Urinary bladder (tissue), 4 donors: ENCODE measurements around the gene ERI3. TPM values are rescaled to one million over a fixed set of nuclear protein-coding genes. Genes with fewer than 3 reads are reported as not detected.
A peak's percentile ranks its signal among the peaks of the same experiment; 100 is the strongest.
"Not testable (repeated sequence)": the region's sequence is repeated elsewhere in the genome, so short reads cannot be mapped to it uniquely, and the experiment has no call there.

Experiments used
- DNase-seq: peaks from one replicate; pipeline ENCODE4 v3.0.0-alpha.2; 2015; ENCODE audit errors: extremely low spot score
- H3K27ac ChIP-seq: one replicate; pipeline ENCODE4 v1.5.1; 2013; ENCODE audit warnings: low read depth, mild to moderate bottlenecking, moderate library complexity
- H3K36me3 ChIP-seq: one replicate; pipeline ENCODE4 v1.6.1; 2013; ENCODE audit warnings: mild to moderate bottlenecking, moderate library complexity; ENCODE audit not compliant: insufficient read depth
- H3K4me1 ChIP-seq: one replicate; pipeline ENCODE4 v1.6.1; 2013; ENCODE audit warnings: mild to moderate bottlenecking, moderate library complexity; ENCODE audit not compliant: insufficient read depth
- H3K4me3 ChIP-seq: one replicate; pipeline ENCODE4 v1.5.1; 2013; ENCODE audit warnings: low read depth, low read length
- WGBS: extraction: QIAGEN DNeasy Blood & Tissue Kit; methylation state at CpG from one replicate; pipeline ENCODE4 v1.1.7; 2013; 5-methylcytosine and 5-hydroxymethylcytosine counted together
- polyA plus RNA-seq: library from polyadenylated mRNA; stranded (reverse); fragments of 200-250 nt; gene quantifications from one replicate; pipeline ENCODE4 v1.2.3, GENCODE V29; 2013
- small RNA-seq: library from RNA; depleted of rRNA; stranded (forward); fragments of <200 nt; gene quantifications from one replicate; pipeline ENCODE3, GENCODE V24; 2014
- total RNA-seq: library from RNA; depleted of rRNA; stranded (reverse); fragments of >200 nt; gene quantifications from one replicate; pipeline ENCODE4 v1.2.3, GENCODE V29; 2014
- donor health status: healthy with polysubstance abuse.
- donor health status: healthy.

ERI3 gene
- total and polyA plus RNA-seq, 2 donors = 34.3 to 46.4 TPM

DNA sequence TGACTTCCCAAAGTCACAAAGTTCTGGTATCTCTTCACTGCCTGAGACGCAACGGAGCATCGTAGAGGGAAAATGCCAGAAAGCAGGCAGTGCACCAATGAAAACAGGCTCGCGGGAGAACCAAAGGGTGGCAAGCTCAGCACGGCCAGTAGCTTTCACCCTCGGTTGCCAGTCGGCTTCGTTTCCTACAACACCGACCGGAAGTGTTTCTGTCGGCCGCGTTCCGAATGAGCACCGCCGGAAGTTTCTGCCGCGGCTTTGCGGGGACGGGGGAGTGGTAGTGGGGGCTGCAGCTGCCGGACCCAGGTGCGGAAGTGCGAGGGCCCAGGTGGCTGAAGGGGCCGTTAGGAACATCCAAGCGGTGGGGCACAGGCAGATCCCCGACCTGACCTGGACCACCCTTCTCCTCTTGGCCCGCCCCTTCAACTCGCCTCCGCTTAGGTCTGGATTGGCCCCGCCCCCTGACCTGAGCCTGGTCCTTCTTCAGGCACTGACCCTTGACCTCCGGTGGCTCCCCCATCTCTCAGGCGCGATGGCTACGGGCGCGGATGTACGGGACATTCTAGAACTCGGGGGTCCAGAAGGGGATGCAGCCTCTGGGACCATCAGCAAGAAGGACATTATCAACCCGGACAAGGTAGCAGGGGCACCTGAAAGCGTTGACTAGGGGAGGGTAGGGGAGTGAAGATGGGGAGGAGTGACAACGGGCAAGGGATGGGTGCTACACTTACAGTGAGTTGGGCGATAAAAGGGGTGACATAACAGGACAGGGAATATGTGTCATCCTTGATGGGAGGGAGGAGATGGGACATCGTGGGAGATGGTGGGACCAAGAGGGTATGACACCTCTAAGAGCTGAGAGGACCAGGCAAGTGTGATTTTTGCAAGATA, 141.6 kb downstream of the ERI3 start, which contains the start of gene DMAP1:
Gene DMAP1 (plus strand): TSS at position 250 of the 891 bp plus-strand sequence. CDS start 283 bp downstream, at position 533.
- Histone ChIP-seq H3K27ac (peak within 1 kb of the TSS; percentile 31), H3K4me1 (no peaks in the 10 kb centered on the region), H3K4me3 (peak within 1 kb of the TSS; percentile 76), H3K36me3 (no peaks in the 10 kb centered on the region)
- peak; percentile 72 for DNase-seq
- WGBS = under 1% methylated on average over 44 of the region's 44 CpGs

GRCh38 chr1:44212355-44213221, 142.5 kb downstream of the ERI3 start:
- Histone ChIP-seq H3K4me1 (no peaks in the 10 kb centered on the region), H3K4me3 (peak overlapping the region; percentile 76), H3K36me3 (no peaks in the 10 kb centered on the region), H3K27ac (no peak overlapping the region)
- 43% methylated on average over 9 of the region's 9 CpGs for WGBS
- no peak for DNase-seq

- WGBS = 97% methylated on average over 1 of the region's 1 CpG
Measured at GRCh38 chr1:44210595-44210994, 144.5 kb downstream of the ERI3 start.

DNA sequence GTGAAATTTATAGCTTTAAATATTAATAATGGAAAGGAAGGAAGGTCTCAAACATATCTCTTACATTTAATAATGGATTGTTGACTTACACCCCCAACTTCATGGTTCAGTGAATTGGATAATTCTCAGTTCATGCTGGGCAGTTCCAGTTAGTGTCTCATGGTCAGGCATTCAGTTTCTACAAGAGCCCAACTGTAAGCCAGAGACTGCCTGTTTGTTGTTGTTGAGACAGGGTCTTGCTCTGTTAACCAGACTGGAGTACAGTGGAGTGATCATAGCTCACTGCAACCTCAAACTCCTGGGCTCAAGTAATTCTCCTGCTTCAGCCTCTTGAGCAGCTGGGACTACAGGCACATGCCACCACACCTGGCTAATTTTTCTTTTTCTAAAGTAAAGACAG, 146.8 kb downstream of the ERI3 start:
- no peak for DNase-seq
- H3K4me1 ChIP-seq = no peaks in the 10 kb centered on the region
- no peak overlapping the region for H3K4me3 ChIP-seq
- no peaks in the 10 kb centered on the region for H3K36me3 ChIP-seq
- no peak overlapping the region for H3K27ac ChIP-seq

More at GRCh38 chr1:44210595-44210994, 144.5 kb downstream of the ERI3 start:
- DNase-seq = no peak
- Histone ChIP-seq H3K36me3 (no peaks in the 10 kb centered on the region), H3K4me3 (no peak overlapping the region), H3K27ac (no peak overlapping the region), H3K4me1 (no peaks in the 10 kb centered on the region)

- not testable (repeated sequence) for DNase-seq, H3K36me3 ChIP-seq, H3K4me1 ChIP-seq, H3K4me3 ChIP-seq, H3K27ac ChIP-seq
- 88% methylated on average over 5 of the region's 5 CpGs for WGBS
Measured at GRCh38 chr1:44206545-44206944, 148.5 kb downstream of the ERI3 start.

- H3K36me3 ChIP-seq = no peaks in the 10 kb centered on the region
- DNase-seq = no peak
- 87% methylated on average over 8 of the region's 8 CpGs for WGBS
- no peak overlapping the region for H3K4me3 ChIP-seq
- H3K4me1 ChIP-seq = no peaks in the 10 kb centered on the region
- H3K27ac ChIP-seq = no peak overlapping the region
Measured at GRCh38 chr1:44200336-44200735, 154.7 kb downstream of the ERI3 start.

DNA sequence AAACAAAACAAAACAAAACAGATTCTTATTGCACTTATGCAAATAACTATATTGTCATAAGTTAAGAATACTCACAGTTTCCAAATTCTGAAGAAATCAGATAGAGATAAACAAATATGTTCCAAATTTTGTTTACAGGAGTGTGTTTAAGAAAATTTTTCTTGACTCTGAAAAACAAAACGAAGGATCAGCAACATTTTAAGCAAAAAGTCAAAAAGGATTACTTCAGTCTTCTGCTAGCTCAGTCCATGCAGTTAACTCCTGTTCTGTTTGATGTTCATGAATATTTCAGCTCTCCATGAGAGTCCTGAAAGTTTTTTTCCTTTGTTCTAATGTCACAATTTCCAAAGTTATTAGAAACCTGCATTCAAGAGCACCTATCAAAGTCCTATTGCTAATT, 180.4 kb downstream of the ERI3 start:
- DNase-seq = no peak
- H3K4me3 ChIP-seq = no peak overlapping the region
- no peaks in the 10 kb centered on the region for H3K4me1 ChIP-seq
- no peak overlapping the region for H3K27ac ChIP-seq
- 78% methylated on average over 1 of the region's 1 CpG for WGBS
- H3K36me3 ChIP-seq = no peaks in the 10 kb centered on the region

Small RNA genes lying within 50 kb of the gene (small RNA-seq; reads per million reads assigned to genes)
- gene AL035417.1 (not detected), gene RNU6-369P (not detected)

Other genes starting within 250 kb of the ERI3 start
- 0.95 TPM for gene KLF17, start 236.4 kb downstream of the ERI3 start, total RNA-seq
- gene KLF17, start 236.4 kb downstream of the ERI3 start, polyA plus RNA-seq = 1.3 TPM
- not detected for gene KLF18, start 213.6 kb downstream of the ERI3 start, total RNA-seq
- gene KLF18, start 213.6 kb downstream of the ERI3 start, polyA plus RNA-seq = not detected
- gene DMAP1, start 141.8 kb downstream of the ERI3 start, total RNA-seq = 17.2 TPM
- 33.7 TPM for gene DMAP1, start 141.8 kb downstream of the ERI3 start, polyA plus RNA-seq
- gene RNF220, start 50.0 kb upstream of the ERI3 start, total RNA-seq = 17.3 TPM
- gene RNF220, start 50.0 kb upstream of the ERI3 start, polyA plus RNA-seq = 89.6 TPM